HepG2 (cell line): ENCODE data around the gene RUVBL1. TPM values are rescaled to one million over a fixed set of nuclear protein-coding genes. Genes with fewer than 3 reads are reported as not detected.

ENCODE experiments used
- AGO2 ChIP-seq: fragments of 200-400 bp; formaldehyde crosslinking; optimal IDR thresholded peaks from 2 replicates; pipeline ENCODE3; 2017; ENCODE audit warnings: mild to moderate bottlenecking, low read depth, low read length, moderate library complexity
- ELF1 ChIP-seq: sonication (generic); formaldehyde crosslinking; IDR thresholded peaks from 2 replicates; pipeline ENCODE4 v1.4.0; 2020; ENCODE audit warnings: missing genetic modification reagents
- HOXA3 ChIP-seq: sonication (generic); formaldehyde crosslinking; IDR thresholded peaks from 2 replicates; pipeline ENCODE4 v1.5.0; 2020; ENCODE audit warnings: missing genetic modification reagents
- IKZF5 ChIP-seq: IDR thresholded peaks from 2 replicates; pipeline ENCODE4 v1.6.1; 2018; ENCODE audit warnings: missing genetic modification reagents, mild to moderate bottlenecking, missing compliant biosample characterization
- MATR3 ChIP-seq: sonication (generic); formaldehyde crosslinking; IDR thresholded peaks from 2 replicates; pipeline ENCODE4 v1.4.0; 2020; ENCODE audit warnings: missing genetic modification reagents
- ONECUT2 ChIP-seq: sonication (generic); formaldehyde crosslinking; IDR thresholded peaks from 2 replicates; pipeline ENCODE4 v1.4.0; 2020; ENCODE audit warnings: missing genetic modification reagents
- RBAK ChIP-seq: sonication (generic); formaldehyde crosslinking; IDR thresholded peaks from 2 replicates; pipeline ENCODE4 v1.5.1; 2020; ENCODE audit warnings: mild to moderate bottlenecking, missing genetic modification reagents
- ZNF430 ChIP-seq: sonication (generic); formaldehyde crosslinking; IDR thresholded peaks from 2 replicates; pipeline ENCODE4 v1.9.0; 2021; ENCODE audit warnings: mild to moderate bottlenecking, missing genetic modification reagents
- ZNF543 ChIP-seq: sonication (generic); formaldehyde crosslinking; IDR thresholded peaks from 2 replicates; pipeline ENCODE4 v1.4.0; 2020; ENCODE audit warnings: mild to moderate bottlenecking, missing genetic modification reagents
- ZNF597 ChIP-seq: sonication (generic); formaldehyde crosslinking; IDR thresholded peaks from 2 replicates; pipeline ENCODE4 v1.5.0; 2020; ENCODE audit warnings: missing genetic modification reagents
- ZNF83 ChIP-seq: sonication (generic); formaldehyde crosslinking; IDR thresholded peaks from 2 replicates; pipeline ENCODE4 v1.4.0; 2020; ENCODE audit warnings: missing genetic modification reagents, mild to moderate bottlenecking, borderline replicate concordance
- polyA plus RNA-seq, 8 experiments: library from polyadenylated mRNA; depleted of rRNA in 3 of 8; stranded (reverse) in 7 of 8; unstranded in 1 of 8; fragments of >200 nt; fragmentation: Illumina TruSeq in 4 of 8; extraction: Trizol in 4 of 8; gene quantifications; 2 replicates each; pipeline versions ENCODE4 v1.2.1 to v1.2.3, GENCODE V29; 2011 to 2016; ENCODE audit warnings: low read depth in 4 of 8, missing spikeins in 1 of 8, mixed read lengths in 1 of 8; ENCODE audit not compliant: insufficient read depth in 1 of 8
- total RNA-seq, 5 experiments: library from RNA; depleted of rRNA; stranded (reverse); fragments of >200 nt; fragmentation: Illumina TruSeq; extraction: Trizol; gene quantifications; 2 replicates each; pipeline ENCODE4 v1.2.3, GENCODE V29; 2016; ENCODE audit warnings: low read depth in 1 of 5
- TF ChIP-seq, protein P1 (sequence below): sonication (generic); formaldehyde crosslinking; IDR thresholded peaks from 2 replicates; pipeline ENCODE4 v1.5.1; 2020; ENCODE audit warnings: mild to moderate bottlenecking, missing genetic modification reagents, moderate library complexity
- TF ChIP-seq, protein P2 (sequence below): sonication (generic); formaldehyde crosslinking; IDR thresholded peaks from 2 replicates; pipeline ENCODE4 v1.4.0; 2020; ENCODE audit warnings: missing genetic modification reagents, mild to moderate bottlenecking, borderline replicate concordance
- TF ChIP-seq, protein P3 (sequence below): sonication (generic); formaldehyde crosslinking; IDR thresholded peaks from 2 replicates; pipeline ENCODE4 v1.5.0; 2020; ENCODE audit warnings: mild to moderate bottlenecking, missing genetic modification reagents, moderate library complexity
- TF ChIP-seq, protein P4 (sequence below): sonication (generic); IDR thresholded peaks from 2 replicates; pipeline ENCODE4 v1.6.1; 2016; ENCODE audit warnings: low read depth, borderline replicate concordance

The RUVBL1 gene
- total and polyA plus RNA-seq, 2 of the 13 experiments (the other 11 are each of a cell fraction or from before 2014, with no cell fraction given): 32.7 to 86.3 TPM

GRCh38 chr3:128075522-128076482, 47.8 kb downstream of the RUVBL1 start (continued):
- TF ChIP-seq, protein P1, sequence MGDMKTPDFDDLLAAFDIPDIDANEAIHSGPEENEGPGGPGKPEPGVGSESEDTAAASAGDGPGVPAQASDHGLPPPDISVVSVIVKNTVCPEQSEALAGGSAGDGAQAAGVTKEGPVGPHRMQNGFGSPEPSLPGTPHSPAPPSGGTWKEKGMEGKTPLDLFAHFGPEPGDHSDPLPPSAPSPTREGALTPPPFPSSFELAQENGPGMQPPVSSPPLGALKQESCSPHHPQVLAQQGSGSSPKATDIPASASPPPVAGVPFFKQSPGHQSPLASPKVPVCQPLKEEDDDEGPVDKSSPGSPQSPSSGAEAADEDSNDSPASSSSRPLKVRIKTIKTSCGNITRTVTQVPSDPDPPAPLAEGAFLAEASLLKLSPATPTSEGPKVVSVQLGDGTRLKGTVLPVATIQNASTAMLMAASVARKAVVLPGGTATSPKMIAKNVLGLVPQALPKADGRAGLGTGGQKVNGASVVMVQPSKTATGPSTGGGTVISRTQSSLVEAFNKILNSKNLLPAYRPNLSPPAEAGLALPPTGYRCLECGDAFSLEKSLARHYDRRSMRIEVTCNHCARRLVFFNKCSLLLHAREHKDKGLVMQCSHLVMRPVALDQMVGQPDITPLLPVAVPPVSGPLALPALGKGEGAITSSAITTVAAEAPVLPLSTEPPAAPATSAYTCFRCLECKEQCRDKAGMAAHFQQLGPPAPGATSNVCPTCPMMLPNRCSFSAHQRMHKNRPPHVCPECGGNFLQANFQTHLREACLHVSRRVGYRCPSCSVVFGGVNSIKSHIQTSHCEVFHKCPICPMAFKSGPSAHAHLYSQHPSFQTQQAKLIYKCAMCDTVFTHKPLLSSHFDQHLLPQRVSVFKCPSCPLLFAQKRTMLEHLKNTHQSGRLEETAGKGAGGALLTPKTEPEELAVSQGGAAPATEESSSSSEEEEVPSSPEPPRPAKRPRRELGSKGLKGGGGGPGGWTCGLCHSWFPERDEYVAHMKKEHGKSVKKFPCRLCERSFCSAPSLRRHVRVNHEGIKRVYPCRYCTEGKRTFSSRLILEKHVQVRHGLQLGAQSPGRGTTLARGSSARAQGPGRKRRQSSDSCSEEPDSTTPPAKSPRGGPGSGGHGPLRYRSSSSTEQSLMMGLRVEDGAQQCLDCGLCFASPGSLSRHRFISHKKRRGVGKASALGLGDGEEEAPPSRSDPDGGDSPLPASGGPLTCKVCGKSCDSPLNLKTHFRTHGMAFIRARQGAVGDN: 0 out of 2 replicates have a peak, but pooled peaks have one; percentile 8
- TF ChIP-seq ZNF430 (CRISPR knock-in tag) (no peak), HOXA3 (peak; percentile 81), ZNF543 (no peak), MATR3 (CRISPR knock-in tag) (no peak), ONECUT2 (CRISPR knock-in tag) (no peak), IKZF5 (CRISPR knock-in tag) (no peak), ZNF83 (CRISPR knock-in tag) (no peak), ELF1 (no peak), ZNF597 (CRISPR knock-in tag) (no peak), RBAK (no peak), AGO2 (peak; percentile 79)
- TF ChIP-seq, protein P2, sequence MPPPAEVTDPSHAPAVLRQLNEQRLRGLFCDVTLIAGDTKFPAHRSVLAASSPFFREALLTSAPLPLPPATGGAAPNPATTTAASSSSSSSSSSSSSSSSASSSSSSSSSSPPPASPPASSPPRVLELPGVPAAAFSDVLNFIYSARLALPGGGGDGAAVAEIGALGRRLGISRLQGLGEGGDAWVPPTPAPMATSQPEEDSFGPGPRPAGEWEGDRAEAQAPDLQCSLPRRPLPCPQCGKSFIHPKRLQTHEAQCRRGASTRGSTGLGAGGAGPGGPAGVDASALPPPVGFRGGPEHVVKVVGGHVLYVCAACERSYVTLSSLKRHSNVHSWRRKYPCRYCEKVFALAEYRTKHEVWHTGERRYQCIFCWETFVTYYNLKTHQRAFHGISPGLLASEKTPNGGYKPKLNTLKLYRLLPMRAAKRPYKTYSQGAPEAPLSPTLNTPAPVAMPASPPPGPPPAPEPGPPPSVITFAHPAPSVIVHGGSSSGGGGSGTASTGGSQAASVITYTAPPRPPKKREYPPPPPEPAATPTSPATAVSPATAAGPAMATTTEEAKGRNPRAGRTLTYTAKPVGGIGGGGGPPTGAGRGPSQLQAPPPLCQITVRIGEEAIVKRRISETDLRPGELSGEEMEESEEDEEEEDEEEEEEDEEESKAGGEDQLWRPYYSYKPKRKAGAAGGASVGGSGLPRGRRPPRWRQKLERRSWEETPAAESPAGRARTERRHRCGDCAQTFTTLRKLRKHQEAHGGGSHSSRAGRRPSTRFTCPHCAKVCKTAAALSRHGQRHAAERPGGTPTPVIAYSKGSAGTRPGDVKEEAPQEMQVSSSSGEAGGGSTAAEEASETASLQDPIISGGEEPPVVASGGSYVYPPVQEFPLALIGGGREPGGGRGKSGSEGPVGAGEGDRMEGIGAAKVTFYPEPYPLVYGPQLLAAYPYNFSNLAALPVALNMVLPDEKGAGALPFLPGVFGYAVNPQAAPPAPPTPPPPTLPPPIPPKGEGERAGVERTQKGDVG (CRISPR knock-in tag): no peak
- TF ChIP-seq, protein P3, sequence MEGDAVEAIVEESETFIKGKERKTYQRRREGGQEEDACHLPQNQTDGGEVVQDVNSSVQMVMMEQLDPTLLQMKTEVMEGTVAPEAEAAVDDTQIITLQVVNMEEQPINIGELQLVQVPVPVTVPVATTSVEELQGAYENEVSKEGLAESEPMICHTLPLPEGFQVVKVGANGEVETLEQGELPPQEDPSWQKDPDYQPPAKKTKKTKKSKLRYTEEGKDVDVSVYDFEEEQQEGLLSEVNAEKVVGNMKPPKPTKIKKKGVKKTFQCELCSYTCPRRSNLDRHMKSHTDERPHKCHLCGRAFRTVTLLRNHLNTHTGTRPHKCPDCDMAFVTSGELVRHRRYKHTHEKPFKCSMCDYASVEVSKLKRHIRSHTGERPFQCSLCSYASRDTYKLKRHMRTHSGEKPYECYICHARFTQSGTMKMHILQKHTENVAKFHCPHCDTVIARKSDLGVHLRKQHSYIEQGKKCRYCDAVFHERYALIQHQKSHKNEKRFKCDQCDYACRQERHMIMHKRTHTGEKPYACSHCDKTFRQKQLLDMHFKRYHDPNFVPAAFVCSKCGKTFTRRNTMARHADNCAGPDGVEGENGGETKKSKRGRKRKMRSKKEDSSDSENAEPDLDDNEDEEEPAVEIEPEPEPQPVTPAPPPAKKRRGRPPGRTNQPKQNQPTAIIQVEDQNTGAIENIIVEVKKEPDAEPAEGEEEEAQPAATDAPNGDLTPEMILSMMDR (CRISPR knock-in tag): peak; percentile 14; the same call in 1 of the 2 replicates
- TF ChIP-seq, protein P4, sequence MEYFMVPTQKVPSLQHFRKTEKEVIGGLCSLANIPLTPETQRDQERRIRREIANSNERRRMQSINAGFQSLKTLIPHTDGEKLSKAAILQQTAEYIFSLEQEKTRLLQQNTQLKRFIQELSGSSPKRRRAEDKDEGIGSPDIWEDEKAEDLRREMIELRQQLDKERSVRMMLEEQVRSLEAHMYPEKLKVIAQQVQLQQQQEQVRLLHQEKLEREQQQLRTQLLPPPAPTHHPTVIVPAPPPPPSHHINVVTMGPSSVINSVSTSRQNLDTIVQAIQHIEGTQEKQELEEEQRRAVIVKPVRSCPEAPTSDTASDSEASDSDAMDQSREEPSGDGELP: no peak
